HEK293T (cell line): ENCODE measurements around the gene DMAP1.

Experiments used
- FOXM1 ChIP-seq: fragments of 450-650 bp; IDR thresholded peaks from 2 replicates; pipeline ENCODE4 v1.6.1; 2017; ENCODE audit warnings: mild to moderate bottlenecking, borderline replicate concordance
- NFRKB ChIP-seq: fragments of 450-650 bp; IDR thresholded peaks from 2 replicates; pipeline ENCODE4 v1.6.1; 2016; ENCODE audit warnings: mild to moderate bottlenecking, moderate library complexity
- SUZ12 ChIP-seq: fragments of 450-650 bp; IDR thresholded peaks from 2 replicates; pipeline ENCODE4 v1.6.1; 2016; ENCODE audit warnings: mild to moderate bottlenecking
- TARDBP ChIP-seq: fragments of 450-650 bp; IDR thresholded peaks from 2 replicates; pipeline ENCODE4 v1.6.1; 2016

GRCh38 chr1:44217809-44218410 lies 4.6 kb downstream of the DMAP1 start:
- TF ChIP-seq SUZ12 (no peak), FOXM1 (no peak), TARDBP (no peak), NFRKB (no peak)
